Esophagus squamous epithelium (tissue), 4 donors: ENCODE data around the gene ABCA9.

Experiments
- CTCF ChIP-seq, 6 experiments: fragments of 450-650 bp in 4 of 6; fragments of 200-600 bp in 2 of 6; sonication (generic) in 2 of 6; IDR thresholded peaks; one replicate each; pipeline ENCODE4 v1.5.1; 2016 to 2019; ENCODE audit warnings: antibody characterized with exemption in 6 of 6, mild to moderate bottlenecking in 4 of 6, moderate library complexity in 4 of 6
- POLR2A ChIP-seq, 4 donors: fragments of 450-650 bp; IDR thresholded peaks; one replicate each; pipeline ENCODE4 v1.6.1; 2017; ENCODE audit warnings: antibody characterized with exemption in 4 of 4, mild to moderate bottlenecking in 4 of 4, moderate library complexity in 3 of 4

- no peak for TF ChIP-seq CTCF (IDR thresholded peaks at IDR 0.05)
- no peak for TF ChIP-seq POLR2A (IDR thresholded peaks at IDR 0.05)
Observed at GRCh38 chr17:69046121-69046807, 14.5 kb downstream of the ABCA9 start.
